Measurements from ENCODE around the gene GALNT10. TPM values are rescaled to one million over a fixed set of nuclear protein-coding genes. Genes with fewer than 3 reads are reported as not detected.

Gene GALNT10
- total and polyA plus RNA-seq, 2 of the 8 experiments (the other 6 are each of a cell fraction or from before 2014, with no cell fraction given): 4.6 to 15.5 TPM

- DNase-seq (ENCODE audit: low read depth in 1 of 2, low spot score in 2 of 2) (no peak), FAIRE-seq (no peak)
- no peak overlapping the region for H3K9ac ChIP-seq (replicated peaks in 1 of 4; ENCODE audit: extremely low read depth in 1 of 4, low read depth in 3 of 4, low read length in 3 of 4)
- no peaks in the 10 kb centered on the region for H4K20me1 ChIP-seq (replicated peaks in 1 of 2; ENCODE audit: control insufficient read depth in 1 of 2, insufficient read depth in 2 of 2, low read length in 2 of 2)
- no peaks in the 10 kb centered on the region for H3K79me1 ChIP-seq (ENCODE audit: low read depth, low read length)
- H3K18ac ChIP-seq (ENCODE audit: extremely low read depth, low read length): no peak overlapping the region
- 0 out of 7 replicates have a peak, but pooled peaks cover 0 to 5% (median 0%) of the 10 kb centered on the region in 4 experiments for H3K4me1 ChIP-seq (replicated peaks in 1 of 4; ENCODE audit: control insufficient read depth in 3 of 4, insufficient read depth in 4 of 4, low read length in 3 of 4)
- no peak overlapping the region for H4K91ac ChIP-seq (replicated peaks; ENCODE audit: insufficient read length, low read length)
- no peak overlapping the region for H2BK12ac ChIP-seq (ENCODE audit: low read depth, low read length)
- ChIA-PET POLR2A (ENCODE audit: partially characterized antibody) (no interaction called here), CTCF (ENCODE audit: partially characterized antibody) (interaction anchor here (0.6 kb wide), 1 partner anchor 48 kb away, joined by 3 read pairs; no protein-coding TSS in a partner anchor)
- H3K56ac ChIP-seq (replicated peaks; ENCODE audit: insufficient read length, low read depth, low read length): no peak overlapping the region
- H4K8ac ChIP-seq (ENCODE audit: extremely low read depth, insufficient read depth, low read length): no peak overlapping the region
- H3K79me2 ChIP-seq (ENCODE audit: control insufficient read depth in 1 of 2, insufficient read depth in 2 of 2, low read length in 2 of 2): no peaks in the 10 kb centered on the region
- no peak overlapping the region for H3K27ac ChIP-seq (ENCODE audit: low read depth, low read length)
- no peak overlapping the region for H2BK5ac ChIP-seq (ENCODE audit: low read depth, low read length)
- no peak overlapping the region for H2AK5ac ChIP-seq (ENCODE audit: low read depth, low read length)
- no peak overlapping the region for H2BK120ac ChIP-seq (replicated peaks; ENCODE audit: low read depth, low read length)
- H4K5ac ChIP-seq (ENCODE audit: insufficient read length, low read depth, low read length): no peak overlapping the region
- H3K14ac ChIP-seq (ENCODE audit: insufficient read length): no peak overlapping the region
- H3K36me3 ChIP-seq (ENCODE audit: control insufficient read depth in 2 of 4, insufficient read depth in 4 of 4, low read length in 3 of 4): no peaks in the 10 kb centered on the region
- TF ChIP-seq CTBP2 (IDR thresholded peaks at IDR 0.05; ENCODE audit: borderline replicate concordance, insufficient read depth, insufficient read length, low read length) (no peak), SIX5 (IDR thresholded peaks at IDR 0.05; ENCODE audit: low read depth, low read length) (no peak), EGR1 (IDR thresholded peaks at IDR 0.05; ENCODE audit: borderline replicate concordance, low read depth, low read length) (no peak), TEAD4 (IDR thresholded peaks at IDR 0.05; ENCODE audit: low read depth, low read length) (no peak), SP2 (IDR thresholded peaks at IDR 0.05; ENCODE audit: low read length) (no peak), ZNF274 (IDR thresholded peaks at IDR 0.05; ENCODE audit: borderline replicate concordance, extremely low read depth, low read length) (no peak), POLR2A (IDR thresholded peaks at IDR 0.05; ENCODE audit: control extremely low read depth in 1 of 2, low read depth in 2 of 2, low read length in 2 of 2) (no peak), CBX5 (IDR thresholded peaks at IDR 0.05; ENCODE audit: low read depth, low read length) (no peak), MAFK (IDR thresholded peaks at IDR 0.05; ENCODE audit: low read depth, low read length) (no peak), GTF2F1 (IDR thresholded peaks at IDR 0.05; ENCODE audit: borderline replicate concordance, low read depth, low read length) (no peak), RFX5 (IDR thresholded peaks at IDR 0.05; ENCODE audit: borderline replicate concordance, low read depth, low read length) (no peak), CEBPB (IDR thresholded peaks at IDR 0.05; ENCODE audit: low read depth, low read length) (no peak)
- H3K9me3 ChIP-seq (ENCODE audit: insufficient read depth in 2 of 2, low read depth in 1 of 2, low read length in 1 of 2): no peaks in the 10 kb centered on the region
- H3K27me3 ChIP-seq (replicated peaks in 1 of 4; ENCODE audit: control insufficient read depth in 3 of 4, extremely low read depth in 1 of 4, insufficient read depth in 3 of 4, low read length in 3 of 4): no peaks in the 10 kb centered on the region
- no peak overlapping the region for H3K4me3 ChIP-seq (ENCODE audit: extremely low read depth in 1 of 4, insufficient read depth in 2 of 4, low read depth in 3 of 4, low read length in 4 of 4)
- H2BK15ac ChIP-seq (ENCODE audit: low read length): no peak overlapping the region
- no peak overlapping the region for H2BK20ac ChIP-seq (ENCODE audit: low read length)
- H3K23ac ChIP-seq (ENCODE audit: insufficient read length): no peak overlapping the region
- H3K23me2 ChIP-seq (ENCODE audit: low read depth, low read length): no peaks in the 10 kb centered on the region
- H3K4ac ChIP-seq (replicated peaks; ENCODE audit: insufficient read length, low read depth, low read length): no peak overlapping the region
- no peak overlapping the region for H3K4me2 ChIP-seq (ENCODE audit: insufficient read depth in 1 of 2, low read depth in 2 of 2, low read length in 2 of 2)
- no peak overlapping the region for H2AFZ ChIP-seq (ENCODE audit: low read length)
Observed at GRCh38 chr5:154351141-154351540, 160.6 kb downstream of the GALNT10 start.
